GM10248 (cell line): ENCODE results near the gene ASB2.

ENCODE experiments used
- CTCF ChIA-PET: fragments of 300-600 bp; sonication (Branson Sonifier 250); formaldehyde crosslinking; extraction: SDS; loops from one replicate; lab custom pipeline; 2021; ENCODE audit warnings: antibody characterized with exemption; lab: Yijun Ruan, JAX
- POLR2A ChIA-PET: fragments of 350-650 bp; sonication (Branson Sonifier 250); formaldehyde crosslinking; extraction: SDS; loops from one replicate; lab custom pipeline; 2020; ENCODE audit warnings: antibody characterized with exemption; lab: Yijun Ruan, JAX
- DNase-seq: peaks from one replicate; pipeline ENCODE4 v3.0.0; 2012; ENCODE audit errors: extremely low spot score
- TF ChIP-seq, protein P1 (sequence below): IDR thresholded peaks from 2 replicates; pipeline ENCODE4 v1.5.1; 2012; ENCODE audit warnings: mild to moderate bottlenecking, low read depth; ENCODE audit errors: extremely low read depth, missing control alignments, control extremely low read depth

Gene ASB2

DNA sequence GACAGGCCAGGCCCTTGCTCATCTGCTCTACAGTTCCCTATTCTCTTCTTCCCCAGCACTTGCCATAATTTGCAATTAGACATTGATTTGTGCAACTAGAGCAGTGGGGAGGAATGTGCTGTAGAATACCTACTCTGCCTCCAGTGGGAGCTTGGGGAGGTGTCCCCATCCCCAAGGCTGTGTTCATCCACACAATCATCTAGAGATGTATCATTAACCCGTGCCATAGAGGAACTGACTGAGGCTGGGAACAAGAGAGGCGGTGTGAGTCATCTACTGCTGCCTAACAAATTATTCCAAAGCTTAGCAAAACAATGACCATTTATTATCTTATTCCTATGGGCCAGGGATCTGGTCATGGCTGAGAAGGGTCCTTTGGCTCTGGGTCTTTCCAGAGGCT lies 44.6 kb upstream of the ASB2 start:
- POLR2A ChIA-PET, result no interaction called here
- DNase-seq, result no peak
- TF ChIP-seq, protein P1, sequence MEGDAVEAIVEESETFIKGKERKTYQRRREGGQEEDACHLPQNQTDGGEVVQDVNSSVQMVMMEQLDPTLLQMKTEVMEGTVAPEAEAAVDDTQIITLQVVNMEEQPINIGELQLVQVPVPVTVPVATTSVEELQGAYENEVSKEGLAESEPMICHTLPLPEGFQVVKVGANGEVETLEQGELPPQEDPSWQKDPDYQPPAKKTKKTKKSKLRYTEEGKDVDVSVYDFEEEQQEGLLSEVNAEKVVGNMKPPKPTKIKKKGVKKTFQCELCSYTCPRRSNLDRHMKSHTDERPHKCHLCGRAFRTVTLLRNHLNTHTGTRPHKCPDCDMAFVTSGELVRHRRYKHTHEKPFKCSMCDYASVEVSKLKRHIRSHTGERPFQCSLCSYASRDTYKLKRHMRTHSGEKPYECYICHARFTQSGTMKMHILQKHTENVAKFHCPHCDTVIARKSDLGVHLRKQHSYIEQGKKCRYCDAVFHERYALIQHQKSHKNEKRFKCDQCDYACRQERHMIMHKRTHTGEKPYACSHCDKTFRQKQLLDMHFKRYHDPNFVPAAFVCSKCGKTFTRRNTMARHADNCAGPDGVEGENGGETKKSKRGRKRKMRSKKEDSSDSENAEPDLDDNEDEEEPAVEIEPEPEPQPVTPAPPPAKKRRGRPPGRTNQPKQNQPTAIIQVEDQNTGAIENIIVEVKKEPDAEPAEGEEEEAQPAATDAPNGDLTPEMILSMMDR, result no peak
- CTCF ChIA-PET, result interaction anchor here (0.9 to 16.5 kb wide), 10 partner anchors 8 to 116 kb away, joined by 3 to 151 read pairs (median 7); no protein-coding TSS in a partner anchor

DNA sequence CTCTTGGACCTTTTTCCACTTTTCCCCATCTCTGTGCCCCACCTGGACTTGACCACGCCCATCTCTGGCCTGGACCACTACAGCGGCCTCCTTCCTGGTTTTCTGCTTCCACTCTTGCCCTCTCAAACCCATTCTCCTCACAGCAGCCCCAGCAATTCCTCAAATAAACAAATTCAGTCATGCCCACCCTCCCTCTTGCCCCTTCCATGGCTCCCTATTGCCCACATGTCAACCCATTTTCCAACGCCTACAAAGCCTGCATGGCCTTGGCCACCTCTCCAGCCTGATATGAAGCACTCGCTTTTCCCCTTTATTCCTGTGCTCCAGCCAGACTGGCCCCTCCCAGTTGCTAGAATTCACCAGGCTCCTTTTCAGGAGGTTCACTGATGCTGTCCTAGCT lies 43.9 kb upstream of the ASB2 start:
- TF ChIP-seq, protein P1, result no peak
- ChIA-PET POLR2A (no interaction called here), CTCF (interaction anchor here (1.0 to 16.5 kb wide), 9 partner anchors 9 to 117 kb away, joined by 3 to 151 read pairs (median 12); no protein-coding TSS in a partner anchor)
- no peak for DNase-seq

DNA sequence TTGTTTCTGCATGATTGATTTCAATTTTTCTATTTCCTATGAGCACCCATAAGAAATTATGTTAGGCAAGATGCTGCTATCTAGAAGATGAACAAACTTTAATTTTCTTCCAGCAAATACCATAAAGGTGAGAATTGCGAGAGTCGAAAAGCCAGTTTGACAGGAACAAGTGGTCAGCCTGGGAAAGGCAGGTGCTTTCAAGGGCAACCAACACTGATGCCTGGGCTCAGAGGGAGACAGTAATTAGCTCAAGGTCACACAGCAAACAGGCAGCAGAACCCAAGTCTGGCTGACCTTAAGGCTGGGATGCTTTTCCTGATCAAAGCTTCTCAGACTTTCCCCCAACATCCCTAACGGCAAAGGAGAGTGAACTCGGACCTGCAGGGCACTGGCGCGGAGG lies 43.0 kb upstream of the ASB2 start:
- DNase-seq, result no peak
- ChIA-PET CTCF (interaction anchor here (1.0 to 16.5 kb wide), 7 partner anchors 9 to 118 kb away, joined by 3 to 151 read pairs (median 13); no protein-coding TSS in a partner anchor), POLR2A (no interaction called here)
- TF ChIP-seq, protein P1, result no peak

DNA sequence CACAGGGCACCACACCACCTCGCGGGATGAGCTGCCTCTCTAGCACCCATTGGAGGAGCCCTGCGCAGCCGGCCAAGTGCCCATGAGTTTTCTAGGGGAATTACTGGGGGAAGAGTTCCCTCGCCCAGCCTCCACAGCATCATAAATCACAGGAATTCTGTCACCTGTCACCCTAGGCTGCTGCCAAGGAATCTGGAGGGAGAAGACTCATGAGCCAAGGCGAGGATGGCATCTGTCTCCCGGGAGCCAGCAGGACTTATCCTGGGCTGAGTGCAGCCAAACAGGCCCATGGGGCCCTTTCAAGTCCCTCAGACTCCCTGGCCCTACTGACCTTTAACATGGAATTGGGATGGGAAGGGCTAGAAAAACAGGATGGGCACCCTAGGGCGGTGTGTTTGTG lies 41.9 kb upstream of the ASB2 start:
- DNase-seq, result no peak
- CTCF ChIA-PET, result interaction anchor here (0.9 to 16.5 kb wide), 6 partner anchors 9 to 118 kb away, joined by 3 to 151 read pairs (median 8); no protein-coding TSS in a partner anchor
- POLR2A ChIA-PET, result no interaction called here

DNA sequence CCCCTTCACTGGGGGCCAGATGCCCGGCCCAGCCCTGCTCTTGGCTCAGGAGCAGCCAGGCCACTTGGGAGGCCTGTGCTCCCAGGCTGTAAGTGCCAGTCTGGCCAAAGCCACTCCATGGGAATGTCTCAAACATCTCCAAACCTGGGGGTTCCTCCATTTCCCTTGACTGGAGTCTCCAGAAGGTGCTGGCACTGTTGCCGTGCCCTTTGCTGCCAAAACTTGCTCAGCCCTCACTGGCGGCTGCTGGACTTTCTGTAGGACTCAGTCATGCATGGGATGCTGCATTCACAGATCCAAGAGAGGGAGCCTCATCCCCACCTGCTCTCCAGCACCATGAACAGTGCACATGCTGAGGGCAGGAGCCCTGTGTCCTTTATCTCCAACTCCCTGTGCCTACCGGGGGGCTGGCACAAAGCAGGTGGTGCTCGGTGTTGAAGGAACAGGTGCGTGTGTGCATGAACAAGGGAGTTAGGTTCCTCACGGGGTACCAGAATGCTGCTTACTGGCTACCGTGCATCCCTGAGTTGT lies 40.1 kb upstream of the ASB2 start:
- ChIA-PET CTCF (interaction anchor here (1.0 to 16.5 kb wide), 8 partner anchors 12 to 125 kb away, joined by 3 to 151 read pairs (median 5); no protein-coding TSS in a partner anchor), POLR2A (no interaction called here)
- DNase-seq, result no peak
- TF ChIP-seq, protein P1, result no peak

More for the DNA sequence above, 41.9 kb upstream of the ASB2 start:
- TF ChIP-seq, protein P1, result no peak

DNA sequence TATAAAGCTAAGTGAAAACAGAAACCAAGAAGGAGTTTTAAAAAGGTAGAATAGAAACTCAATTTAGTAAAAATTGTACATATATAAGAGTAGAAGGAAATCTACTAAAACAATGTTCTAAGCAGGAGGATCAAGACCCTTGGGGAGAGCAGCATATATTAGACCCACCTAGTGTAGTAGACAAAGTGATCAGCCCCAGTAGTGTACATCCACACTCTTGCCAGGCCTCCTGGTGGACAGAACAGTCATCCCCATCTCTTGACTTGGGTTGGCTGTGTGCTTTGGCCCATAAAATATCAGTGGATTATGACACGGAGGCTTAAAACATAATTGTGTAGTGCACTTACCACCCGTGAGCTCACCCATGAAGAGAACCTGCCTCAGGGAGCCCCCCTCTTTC lies 38.9 kb upstream of the ASB2 start:
- ChIA-PET CTCF (interaction anchor here (1.0 to 16.5 kb wide), 7 partner anchors 10 to 807 kb away, joined by 3 to 151 read pairs (median 3); partner anchors contain the start of gene UBR7), POLR2A (interaction anchor here (0.6 kb wide), 1 partner anchor 20 kb away, joined by 3 read pairs; no protein-coding TSS in a partner anchor)
- no peak for DNase-seq
- TF ChIP-seq, protein P1, result no peak
